Stomach (tissue), 9 donors: Measurements from ENCODE around the gene SPTBN5. TPM values are rescaled to one million over a fixed set of nuclear protein-coding genes. Genes with fewer than 3 reads are reported as not detected.

Experiments
- DNase-seq, 2 donors: peaks; one replicate each; pipeline versions ENCODE4 v3.0.0 to v3.0.0-alpha.2; 2013 to 2019
- H3K27ac ChIP-seq, 5 donors: fragments of 200-600 bp in 4 of 5; sonication (generic) in 4 of 5; one replicate each; pipeline ENCODE4 v1.5.1; 2013 to 2019; ENCODE audit warnings: mild to moderate bottlenecking in 1 of 5, moderate library complexity in 1 of 5
- H3K27me3 ChIP-seq, 3 donors: fragments of 200-600 bp; sonication (generic); one replicate each; pipeline ENCODE4 v1.5.1; 2017 to 2019; ENCODE audit warnings: mixed run types in 1 of 3
- H3K36me3 ChIP-seq, 4 donors: fragments of 200-600 bp; sonication (generic); 1 replicate in 3 of 4; 2 replicates in 1 of 4; pipeline ENCODE4 v1.5.1; 2016 to 2019
- H3K4me1 ChIP-seq, 4 donors: fragments of 200-600 bp; sonication (generic); one replicate each; pipeline ENCODE4 v1.5.1; 2016 to 2019
- H3K4me3 ChIP-seq, 4 donors: fragments of 200-600 bp; sonication (generic) in 3 of 4; one replicate each; pipeline ENCODE4 v1.5.1; 2016 to 2019; ENCODE audit warnings: mild to moderate bottlenecking in 1 of 4
- H3K9me3 ChIP-seq, 4 donors: fragments of 200-600 bp; sonication (generic); one replicate each; pipeline ENCODE4 v1.5.1; 2016 to 2019
- EP300 ChIP-seq: sonication (generic); formaldehyde crosslinking; IDR thresholded peaks from one replicate; pipeline ENCODE4 v1.6.1; 2017; ENCODE audit warnings: antibody characterized with exemption
- POLR2A ChIP-seq, 4 donors: fragments of 450-650 bp; IDR thresholded peaks; one replicate each; pipeline ENCODE4 v1.6.1; 2016; ENCODE audit warnings: antibody characterized with exemption in 4 of 4, control low read depth in 2 of 4, mild to moderate bottlenecking in 1 of 4, moderate library complexity in 1 of 4
- POLR2AphosphoS5 ChIP-seq, 3 donors: sonication (generic); formaldehyde crosslinking; IDR thresholded peaks; one replicate each; pipeline ENCODE4 v1.6.1; 2016; ENCODE audit warnings: antibody characterized with exemption in 3 of 3
- WGBS, 5 donors: extraction: QIAGEN DNeasy Blood & Tissue Kit in 3 of 5; methylation state at CpG; one replicate each; pipeline versions ENCODE4 v1.1.5 to v1.1.7; 2013 to 2018; 5-methylcytosine and 5-hydroxymethylcytosine counted together
- intact Hi-C: fragments of 100-400 bp; cut with DNase I; formaldehyde crosslinking; loops from one replicate; pipeline ENCODE4 v1.15.1; 2023; ENCODE audit warnings: low total_unique reads
- polyA plus RNA-seq, 3 donors: library from polyadenylated mRNA; stranded (reverse); fragments of 200-250 nt; gene quantifications; one replicate each; pipeline ENCODE4 v1.2.3, GENCODE V29; 2013
- total RNA-seq, 5 donors: library from RNA; depleted of rRNA; stranded (reverse); fragments of >200 nt; gene quantifications; one replicate each; pipeline versions ENCODE4 v1.1.0 to v1.2.3, GENCODE V29; 2014 to 2016
- TF ChIP-seq, protein P1 (sequence below), 7 experiments: fragments of 450-650 bp in 4 of 7; fragments of 200-600 bp in 3 of 7; sonication (generic) in 3 of 7; IDR thresholded peaks; one replicate each; pipeline ENCODE4 v1.5.1; 2016 to 2019; ENCODE audit warnings: antibody characterized with exemption in 7 of 7, control low read depth in 2 of 7, mild to moderate bottlenecking in 1 of 7
- donor health status: healthy with polysubstance abuse.
- donor health status: Bipolar disorder and iron deficiency.
- donor health status: healthy.

Gene SPTBN5
- total and polyA plus RNA-seq, 8 donors = 0.29 to 4.9 (median 2.6) TPM; not detected in 1

- TF ChIP-seq EP300 (no peak), POLR2AphosphoS5 (IDR thresholded peaks at IDR 0.05) (peak in 1 of 3 donors; percentile 27), POLR2A (IDR thresholded peaks at IDR 0.05) (no peak)
- TF ChIP-seq, protein P1, sequence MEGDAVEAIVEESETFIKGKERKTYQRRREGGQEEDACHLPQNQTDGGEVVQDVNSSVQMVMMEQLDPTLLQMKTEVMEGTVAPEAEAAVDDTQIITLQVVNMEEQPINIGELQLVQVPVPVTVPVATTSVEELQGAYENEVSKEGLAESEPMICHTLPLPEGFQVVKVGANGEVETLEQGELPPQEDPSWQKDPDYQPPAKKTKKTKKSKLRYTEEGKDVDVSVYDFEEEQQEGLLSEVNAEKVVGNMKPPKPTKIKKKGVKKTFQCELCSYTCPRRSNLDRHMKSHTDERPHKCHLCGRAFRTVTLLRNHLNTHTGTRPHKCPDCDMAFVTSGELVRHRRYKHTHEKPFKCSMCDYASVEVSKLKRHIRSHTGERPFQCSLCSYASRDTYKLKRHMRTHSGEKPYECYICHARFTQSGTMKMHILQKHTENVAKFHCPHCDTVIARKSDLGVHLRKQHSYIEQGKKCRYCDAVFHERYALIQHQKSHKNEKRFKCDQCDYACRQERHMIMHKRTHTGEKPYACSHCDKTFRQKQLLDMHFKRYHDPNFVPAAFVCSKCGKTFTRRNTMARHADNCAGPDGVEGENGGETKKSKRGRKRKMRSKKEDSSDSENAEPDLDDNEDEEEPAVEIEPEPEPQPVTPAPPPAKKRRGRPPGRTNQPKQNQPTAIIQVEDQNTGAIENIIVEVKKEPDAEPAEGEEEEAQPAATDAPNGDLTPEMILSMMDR (IDR thresholded peaks at IDR 0.05) = peak in 3 of 7 experiments; percentile 7 to 43 (median 18)
- Histone ChIP-seq H3K9me3 (no peaks in the 10 kb centered on the region), H3K27ac (no peak overlapping the region), H3K36me3 (peaks cover 0 to 27% (median 8%) of the 10 kb centered on the region in 4 donors), H3K4me3 (no peak overlapping the region), H3K4me1 (peaks cover 3 to 41% (median 20%) of the 10 kb centered on the region in 4 donors), H3K27me3 (no peaks in the 10 kb centered on the region)
- intact Hi-C loops = no loop called here
- WGBS, 5 donors = 63 to 76% (median 74%) methylated on average over 8 to 10 of the region's 10 CpGs
- peak; percentile 65 to 72 for DNase-seq
These were observed 87.3 kb downstream of the SPTBN5 start for GRCh38 chr15:41806291-41807181.

GRCh38 chr15:41805711-41806110, 88.1 kb downstream of the SPTBN5 start:
- Histone ChIP-seq H3K36me3 (peaks cover 0 to 36% (median 16%) of the 10 kb centered on the region in 4 donors), H3K27ac (peak overlapping the region in 1 of 5 donors; percentile 42), H3K4me3 (no peak overlapping the region), H3K4me1 (peaks cover 0 to 33% (median 18%) of the 10 kb centered on the region in 4 donors), H3K9me3 (no peaks in the 10 kb centered on the region), H3K27me3 (no peaks in the 10 kb centered on the region)
- intact Hi-C loops = no loop called here
- WGBS, 5 donors = 75 to 86% (median 78%) methylated on average over 3 of the region's 3 CpGs
- DNase-seq = no peak
- no peak for TF ChIP-seq POLR2AphosphoS5 (IDR thresholded peaks at IDR 0.05)
- TF ChIP-seq, protein P1 (IDR thresholded peaks at IDR 0.05) = no peak
- TF ChIP-seq POLR2A (IDR thresholded peaks at IDR 0.05) = no peak
- TF ChIP-seq EP300 = no peak

DNA sequence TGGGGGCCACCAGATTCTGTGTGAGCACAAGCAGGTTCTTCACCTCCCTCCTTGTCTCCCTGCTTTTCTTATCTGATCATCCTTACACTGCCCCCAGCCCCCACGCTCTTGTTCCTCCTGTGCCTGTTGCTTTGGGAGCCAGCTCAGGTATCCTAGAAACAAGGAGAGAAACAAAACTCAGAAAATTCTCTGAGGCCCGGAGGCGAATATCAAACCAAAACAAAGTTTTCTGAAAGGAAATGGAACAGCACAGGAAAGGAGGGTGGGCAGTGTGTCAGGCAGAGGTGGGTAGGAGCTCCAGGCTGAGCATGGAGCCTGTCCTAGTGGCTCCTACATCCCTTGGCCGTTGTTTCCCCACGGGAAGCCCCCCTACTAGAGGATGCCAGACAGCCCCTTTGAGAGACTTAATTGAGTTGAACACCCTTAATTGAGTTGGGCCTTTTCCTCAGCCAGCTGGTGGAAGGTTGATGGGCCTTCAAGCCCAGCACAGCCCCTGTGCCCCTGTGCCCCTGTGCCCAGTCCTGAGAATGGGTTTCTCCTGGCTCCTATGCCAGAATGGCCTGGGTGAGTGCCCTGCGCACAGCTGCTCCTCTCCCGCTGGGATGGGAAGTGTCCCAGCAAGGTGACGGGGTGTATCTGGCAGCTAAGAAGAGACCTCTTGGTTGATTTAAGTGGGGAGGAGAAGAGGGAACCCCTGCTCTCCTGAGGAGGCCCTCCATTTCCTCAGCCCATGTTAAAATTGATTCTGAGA, 88.8 kb downstream of the SPTBN5 start:
- Histone ChIP-seq H3K9me3 (no peaks in the 10 kb centered on the region), H3K4me3 (no peak overlapping the region), H3K27ac (peak overlapping the region in 3 of 5 donors; percentile 13 to 42 (median 30)), H3K27me3 (no peaks in the 10 kb centered on the region), H3K36me3 (peaks cover 0 to 42% (median 22%) of the 10 kb centered on the region in 4 donors), H3K4me1 (peaks cover 0 to 31% (median 18%) of the 10 kb centered on the region in 4 donors)
- TF ChIP-seq EP300 (no peak), POLR2AphosphoS5 (IDR thresholded peaks at IDR 0.05) (no peak), POLR2A (IDR thresholded peaks at IDR 0.05) (no peak)
- TF ChIP-seq, protein P1 (IDR thresholded peaks at IDR 0.05) = no peak
- DNase-seq = no peak
- 60 to 81% (median 74%) methylated on average over 8 of the region's 8 CpGs for WGBS, 5 donors
- intact Hi-C loops = no loop called here

DNA sequence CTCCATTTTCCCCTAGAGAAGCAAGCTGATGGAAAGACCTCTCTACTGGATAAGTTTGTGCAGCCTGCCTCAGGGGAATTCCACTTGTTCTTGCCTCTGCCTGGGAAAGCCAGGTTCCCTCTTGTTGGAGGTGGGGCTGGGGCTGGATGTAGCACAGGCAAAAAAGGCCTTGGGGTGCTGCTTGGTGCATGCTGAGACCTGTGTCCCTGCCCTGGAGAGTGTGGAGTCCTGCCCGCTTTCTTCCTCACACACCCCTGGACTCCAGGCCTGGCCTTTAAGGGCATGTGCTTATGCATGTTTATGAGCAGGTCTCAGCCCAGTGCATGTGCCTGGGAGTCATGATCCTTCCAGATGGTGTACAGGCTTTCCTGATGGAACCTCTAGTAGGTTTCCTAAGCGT, 89.5 kb downstream of the SPTBN5 start:
- 64 to 95% (median 82%) methylated on average over 2 of the region's 2 CpGs for WGBS, 5 donors
- intact Hi-C loops = no loop called here

More for the DNA sequence above, 89.5 kb downstream of the SPTBN5 start:
- Histone ChIP-seq H3K27ac (no peak overlapping the region), H3K36me3 (peaks cover 0 to 44% (median 30%) of the 10 kb centered on the region in 4 donors), H3K4me3 (no peak overlapping the region), H3K27me3 (no peaks in the 10 kb centered on the region), H3K9me3 (no peaks in the 10 kb centered on the region), H3K4me1 (peaks cover 0 to 31% (median 18%) of the 10 kb centered on the region in 4 donors)
- no peak for DNase-seq
- no peak for TF ChIP-seq POLR2AphosphoS5 (IDR thresholded peaks at IDR 0.05)
- TF ChIP-seq EP300 = no peak
- TF ChIP-seq POLR2A (IDR thresholded peaks at IDR 0.05) = no peak
- TF ChIP-seq, protein P1 (IDR thresholded peaks at IDR 0.05) = no peak
